ENCODE data around the gene GRM4.

GRM4 gene

GRCh38 chr6:34082864-34083626, 62.8 kb downstream of the GRM4 start:
- DNase-seq = no peak

GRCh38 chr6:34082348-34082747, 63.5 kb downstream of the GRM4 start:
- no peak for DNase-seq

- DNase-seq = no peak
These were observed 65.5 kb downstream of the GRM4 start for GRCh38 chr6:34080357-34080756.

GRCh38 chr6:34079899-34080298, 66.0 kb downstream of the GRM4 start:
- no peak for DNase-seq

- DNase-seq = no peak
These were observed 70.0 kb downstream of the GRM4 start for GRCh38 chr6:34075906-34076305.

GRCh38 chr6:34074064-34074742, 71.7 kb downstream of the GRM4 start:
- no peak for DNase-seq

GRCh38 chr6:34073540-34073939, 72.3 kb downstream of the GRM4 start:
- no peak for DNase-seq

GRCh38 chr6:34072727-34073126, 73.2 kb downstream of the GRM4 start:
- DNase-seq = no peak

GRCh38 chr6:34071884-34072379, 74.0 kb downstream of the GRM4 start:
- no peak for DNase-seq

- DNase-seq = no peak
These were observed 74.6 kb downstream of the GRM4 start for GRCh38 chr6:34071136-34071883.

- DNase-seq = no peak
These were observed 75.4 kb downstream of the GRM4 start for GRCh38 chr6:34070315-34071135.

GRCh38 chr6:34068462-34069044, 77.3 kb downstream of the GRM4 start:
- no peak for DNase-seq

GRCh38 chr6:34067814-34068213, 78.1 kb downstream of the GRM4 start:
- DNase-seq = no peak

GRCh38 chr6:34066772-34067770, 78.8 kb downstream of the GRM4 start:
- no peak for DNase-seq

GRCh38 chr6:34066218-34066571, 79.7 kb downstream of the GRM4 start:
- DNase-seq = no peak

- no peak for DNase-seq
These were observed 80.2 kb downstream of the GRM4 start for GRCh38 chr6:34065466-34066217.

GRCh38 chr6:34064675-34065074, 81.2 kb downstream of the GRM4 start:
- no peak for DNase-seq

GRCh38 chr6:34063651-34064050, 82.2 kb downstream of the GRM4 start:
- no peak for DNase-seq

- DNase-seq = no peak
These were observed 83.1 kb downstream of the GRM4 start for GRCh38 chr6:34062815-34063214.

GRCh38 chr6:34062156-34062555, 83.7 kb downstream of the GRM4 start:
- no peak for DNase-seq
